ENCODE data around the gene MCF2. TPM values are rescaled to one million over a fixed set of nuclear protein-coding genes. Genes with fewer than 3 reads are reported as not detected.

MCF2 gene
- total and polyA plus RNA-seq, 2 of the 13 experiments (the other 11 are each of a cell fraction or from before 2014, with no cell fraction given), result 0.07 TPM; not detected in 1

DNA sequence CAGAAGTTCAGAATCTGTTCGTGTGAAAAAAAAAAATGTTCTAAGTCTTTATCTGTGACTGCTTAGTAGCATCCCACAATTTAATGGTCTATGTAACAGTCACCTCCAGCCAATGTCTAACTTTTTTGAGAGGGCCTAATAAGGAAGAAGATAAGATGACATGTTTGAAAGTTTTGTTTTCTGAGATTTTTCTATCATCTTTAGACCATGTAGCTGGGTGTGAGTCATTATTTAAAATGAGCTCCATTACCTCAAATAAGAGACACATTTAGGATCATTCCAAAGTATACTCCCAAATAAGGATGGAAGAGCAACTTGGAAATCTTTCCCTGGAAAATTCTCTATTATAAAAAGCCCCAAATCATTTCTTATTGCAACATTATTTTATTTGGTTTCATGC lies 28.2 kb upstream of the MCF2 start (continued):
- TF ChIP-seq ARNT2 (CRISPR knock-in tag; IDR thresholded peaks at IDR 0.05; ENCODE audit: low read depth) (no peak), PHF21A (CRISPR knock-in tag; IDR thresholded peaks at IDR 0.05) (no peak)

DNA sequence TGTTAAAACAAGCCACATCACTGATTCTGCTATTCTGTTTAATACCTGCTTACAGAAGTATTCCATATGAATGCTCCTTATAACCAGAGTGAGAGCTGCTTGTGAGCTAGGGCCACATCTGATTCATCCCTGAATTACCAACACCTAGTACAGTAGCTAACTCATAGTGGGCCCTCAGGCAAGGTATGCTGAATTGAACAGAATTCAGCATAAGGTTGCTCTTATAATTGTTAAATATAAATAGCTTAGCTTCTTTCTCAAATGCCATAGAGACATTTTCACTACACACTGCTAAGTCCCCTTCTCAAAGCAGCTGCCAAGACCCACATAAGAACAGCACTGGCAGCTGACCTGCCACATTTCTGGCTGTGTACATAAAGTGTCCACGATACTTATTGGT lies 27.0 kb upstream of the MCF2 start:
- ChIA-PET CTCF (ENCODE audit: low intra/inter-chr PET ratio, low total read pairs) (no interaction called here), POLR2A (no interaction called here)
- ATAC-seq (no peak), FAIRE-seq (no peak), DNase-seq (ENCODE audit: low spot score) (no peak)
- no peaks in the 10 kb centered on the region for H4K20me1 ChIP-seq (ENCODE audit: insufficient read depth, low read length)
- H3K4me2 ChIP-seq (ENCODE audit: low read depth, low read length), result no peak overlapping the region
- H3K4me1 ChIP-seq (ENCODE audit: insufficient read depth, low read length), result no peaks in the 10 kb centered on the region
- no peaks in the 10 kb centered on the region for H3K27me3 ChIP-seq (ENCODE audit: control insufficient read depth in 1 of 2, insufficient read depth in 2 of 2, low read length in 2 of 2)
- no peaks in the 10 kb centered on the region for H3K36me3 ChIP-seq (replicated peaks in 1 of 2; ENCODE audit: control insufficient read depth in 1 of 2, insufficient read depth in 2 of 2, low read length in 2 of 2)
- H2AFZ ChIP-seq (ENCODE audit: low read length), result no peak overlapping the region
- H3K27ac ChIP-seq (ENCODE audit: extremely low read length, insufficient read depth, low read length), result no peak overlapping the region
- in situ Hi-C loops (cut with HindIII; ENCODE audit: extremely low pct_ligation_motif_present, low pct_unique_long_range_greater_than_20kb) (no loop called here), intact Hi-C loops (cut with micrococcal nuclease; ENCODE audit: unreplicated experiment) (no loop called here)
- H3K9ac ChIP-seq (ENCODE audit: insufficient read depth, low read depth, low read length), result no peak overlapping the region
- H3K79me2 ChIP-seq (ENCODE audit: insufficient read depth, low read length), result no peaks in the 10 kb centered on the region
- BruUV-seq (replicated peaks), result no TSS peak
- 88% methylated on average over 1 of the region's 1 CpG for WGBS (ENCODE audit: low lambda C conversion rate)
- H3K9me3 ChIP-seq (ENCODE audit: low read length), result no peaks in the 10 kb centered on the region
- H3K4me3 ChIP-seq (replicated peaks in 1 of 3; ENCODE audit: insufficient read depth in 1 of 3, low read depth in 2 of 3, low read length in 3 of 3), result no peak overlapping the region
- TF ChIP-seq ZNF329 (CRISPR knock-in tag; IDR thresholded peaks at IDR 0.05; ENCODE audit: low read depth) (no peak), DR1 (CRISPR knock-in tag; IDR thresholded peaks at IDR 0.05) (no peak), ARID2 (CRISPR knock-in tag; IDR thresholded peaks at IDR 0.05; ENCODE audit: borderline replicate concordance) (no peak), ZNF768 (CRISPR knock-in tag; IDR thresholded peaks at IDR 0.05) (no peak), ETV5 (CRISPR knock-in tag; IDR thresholded peaks at IDR 0.05; ENCODE audit: borderline replicate concordance) (no peak), GATAD1 (CRISPR knock-in tag; IDR thresholded peaks at IDR 0.05) (no peak), SMYD3 (CRISPR knock-in tag; IDR thresholded peaks at IDR 0.05) (no peak), ATAD3A (CRISPR knock-in tag; IDR thresholded peaks at IDR 0.05) (no peak), KLF6 (CRISPR knock-in tag; IDR thresholded peaks at IDR 0.05) (no peak), HOXA3 (CRISPR knock-in tag; IDR thresholded peaks at IDR 0.05) (no peak), ZNF737 (CRISPR knock-in tag; IDR thresholded peaks at IDR 0.05; ENCODE audit: borderline replicate concordance) (no peak)
- TF ChIP-seq, protein P1, sequence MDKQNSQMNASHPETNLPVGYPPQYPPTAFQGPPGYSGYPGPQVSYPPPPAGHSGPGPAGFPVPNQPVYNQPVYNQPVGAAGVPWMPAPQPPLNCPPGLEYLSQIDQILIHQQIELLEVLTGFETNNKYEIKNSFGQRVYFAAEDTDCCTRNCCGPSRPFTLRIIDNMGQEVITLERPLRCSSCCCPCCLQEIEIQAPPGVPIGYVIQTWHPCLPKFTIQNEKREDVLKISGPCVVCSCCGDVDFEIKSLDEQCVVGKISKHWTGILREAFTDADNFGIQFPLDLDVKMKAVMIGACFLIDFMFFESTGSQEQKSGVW (CRISPR knock-in tag; IDR thresholded peaks at IDR 0.05; ENCODE audit: borderline replicate concordance), result no peak
- TF ChIP-seq, protein P2, sequence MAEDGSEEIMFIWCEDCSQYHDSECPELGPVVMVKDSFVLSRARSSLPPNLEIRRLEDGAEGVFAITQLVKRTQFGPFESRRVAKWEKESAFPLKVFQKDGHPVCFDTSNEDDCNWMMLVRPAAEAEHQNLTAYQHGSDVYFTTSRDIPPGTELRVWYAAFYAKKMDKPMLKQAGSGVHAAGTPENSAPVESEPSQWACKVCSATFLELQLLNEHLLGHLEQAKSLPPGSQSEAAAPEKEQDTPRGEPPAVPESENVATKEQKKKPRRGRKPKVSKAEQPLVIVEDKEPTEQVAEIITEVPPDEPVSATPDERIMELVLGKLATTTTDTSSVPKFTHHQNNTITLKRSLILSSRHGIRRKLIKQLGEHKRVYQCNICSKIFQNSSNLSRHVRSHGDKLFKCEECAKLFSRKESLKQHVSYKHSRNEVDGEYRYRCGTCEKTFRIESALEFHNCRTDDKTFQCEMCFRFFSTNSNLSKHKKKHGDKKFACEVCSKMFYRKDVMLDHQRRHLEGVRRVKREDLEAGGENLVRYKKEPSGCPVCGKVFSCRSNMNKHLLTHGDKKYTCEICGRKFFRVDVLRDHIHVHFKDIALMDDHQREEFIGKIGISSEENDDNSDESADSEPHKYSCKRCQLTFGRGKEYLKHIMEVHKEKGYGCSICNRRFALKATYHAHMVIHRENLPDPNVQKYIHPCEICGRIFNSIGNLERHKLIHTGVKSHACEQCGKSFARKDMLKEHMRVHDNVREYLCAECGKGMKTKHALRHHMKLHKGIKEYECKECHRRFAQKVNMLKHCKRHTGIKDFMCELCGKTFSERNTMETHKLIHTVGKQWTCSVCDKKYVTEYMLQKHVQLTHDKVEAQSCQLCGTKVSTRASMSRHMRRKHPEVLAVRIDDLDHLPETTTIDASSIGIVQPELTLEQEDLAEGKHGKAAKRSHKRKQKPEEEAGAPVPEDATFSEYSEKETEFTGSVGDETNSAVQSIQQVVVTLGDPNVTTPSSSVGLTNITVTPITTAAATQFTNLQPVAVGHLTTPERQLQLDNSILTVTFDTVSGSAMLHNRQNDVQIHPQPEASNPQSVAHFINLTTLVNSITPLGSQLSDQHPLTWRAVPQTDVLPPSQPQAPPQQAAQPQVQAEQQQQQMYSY (CRISPR knock-in tag; IDR thresholded peaks at IDR 0.05), result no peak
- TF ChIP-seq, protein P3, sequence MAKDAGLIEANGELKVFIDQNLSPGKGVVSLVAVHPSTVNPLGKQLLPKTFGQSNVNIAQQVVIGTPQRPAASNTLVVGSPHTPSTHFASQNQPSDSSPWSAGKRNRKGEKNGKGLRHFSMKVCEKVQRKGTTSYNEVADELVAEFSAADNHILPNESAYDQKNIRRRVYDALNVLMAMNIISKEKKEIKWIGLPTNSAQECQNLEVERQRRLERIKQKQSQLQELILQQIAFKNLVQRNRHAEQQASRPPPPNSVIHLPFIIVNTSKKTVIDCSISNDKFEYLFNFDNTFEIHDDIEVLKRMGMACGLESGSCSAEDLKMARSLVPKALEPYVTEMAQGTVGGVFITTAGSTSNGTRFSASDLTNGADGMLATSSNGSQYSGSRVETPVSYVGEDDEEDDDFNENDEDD (CRISPR knock-in tag; IDR thresholded peaks at IDR 0.05; ENCODE audit: borderline replicate concordance), result no peak
- TF ChIP-seq, protein P4, sequence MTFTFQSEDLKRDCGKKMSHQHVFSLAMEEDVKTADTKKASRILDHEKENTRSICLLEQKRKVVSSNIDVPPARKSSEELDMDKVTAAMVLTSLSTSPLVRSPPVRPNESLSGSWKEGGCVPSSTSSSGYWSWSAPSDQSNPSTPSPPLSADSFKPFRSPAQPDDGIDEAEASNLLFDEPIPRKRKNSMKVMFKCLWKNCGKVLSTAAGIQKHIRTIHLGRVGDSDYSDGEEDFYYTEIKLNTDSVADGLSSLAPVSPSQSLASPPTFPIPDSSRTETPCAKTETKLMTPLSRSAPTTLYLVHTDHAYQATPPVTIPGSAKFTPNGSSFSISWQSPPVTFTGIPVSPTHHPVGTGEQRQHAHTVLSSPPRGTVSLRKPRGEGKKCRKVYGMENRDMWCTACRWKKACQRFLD (CRISPR knock-in tag; IDR thresholded peaks at IDR 0.05; ENCODE audit: borderline replicate concordance), result no peak

Data from HepG2 (cell line).